GM12874 (cell line): ENCODE data around the gene CLPSL2.
A peak's percentile ranks its signal among the peaks of the same experiment; 100 is the strongest.

Source experiments
- CTCF ChIP-seq: IDR thresholded peaks from 2 replicates; pipeline ENCODE4 v1.5.1; 2011; ENCODE audit warnings: low read depth, mild to moderate bottlenecking, control low read depth, low read length, moderate library complexity; ENCODE audit not compliant: insufficient read depth

Gene CLPSL2

GRCh38 chr6:35754452-35755277 is 21.7 kb upstream of the CLPSL2 start:
- no peak for TF ChIP-seq CTCF

- no peak for TF ChIP-seq CTCF
These were observed 21.0 kb upstream of the CLPSL2 start for GRCh38 chr6:35755278-35755924.

GRCh38 chr6:35757456-35758123 is 18.8 kb upstream of the CLPSL2 start:
- TF ChIP-seq CTCF, result peak; percentile 59

GRCh38 chr6:35759426-35759825 is 17.0 kb upstream of the CLPSL2 start:
- TF ChIP-seq CTCF, result no peak

GRCh38 chr6:35765739-35766138 is 10.7 kb upstream of the CLPSL2 start:
- TF ChIP-seq CTCF, result no peak

- TF ChIP-seq CTCF, result no peak
These were observed 7.2 kb upstream of the CLPSL2 start for GRCh38 chr6:35769211-35769610.

GRCh38 chr6:35771343-35771627 is 5.1 kb upstream of the CLPSL2 start:
- TF ChIP-seq CTCF, result no peak
